WTC11 (cell line): ENCODE measurements around the gene CALML4. TPM values are rescaled to one million over a fixed set of nuclear protein-coding genes. Genes with fewer than 3 reads are reported as not detected.

ENCODE experiments used
- ATAC-seq: fragments of 200-7000 bp; cut with Tn5 transposase; 2 replicates; pipeline ENCODE4 v1.10.0; 2021; ENCODE audit warnings: mild to moderate bottlenecking, moderate library complexity
- CTCF ChIA-PET: fragments of 300-600 bp; sonication (Branson Sonifier 250); formaldehyde crosslinking; loops from one replicate; lab custom pipeline; 2021; ENCODE audit warnings: antibody characterized with exemption; lab: Charles Lee
- POLR2A ChIA-PET: fragments of 350-600 bp; sonication (Branson Sonifier 250); formaldehyde crosslinking; loops from one replicate; lab custom pipeline; 2021; ENCODE audit warnings: antibody characterized with exemption; lab: Charles Lee
- DNase-seq: peaks from one replicate; pipeline ENCODE4 v3.0.0; 2021; ENCODE audit warnings: low spot score
- H3K27ac Mint-ChIP-seq: 2 replicates; pipeline ENCODE4 v1.8.0; 2021; ENCODE audit warnings: mixed read lengths
- H3K27me3 Mint-ChIP-seq: 2 replicates; pipeline ENCODE4 v1.8.0; 2021; ENCODE audit warnings: low read depth, mild to moderate bottlenecking, moderate library complexity, mixed read lengths
- H3K36me3 Mint-ChIP-seq: 2 replicates; pipeline ENCODE4 v1.8.0; 2021; ENCODE audit warnings: mixed read lengths
- H3K4me1 Mint-ChIP-seq: 2 replicates; pipeline ENCODE4 v1.8.0; 2022; ENCODE audit warnings: mixed read lengths
- H3K4me3 Mint-ChIP-seq: 2 replicates; pipeline ENCODE4 v1.8.0; 2021; ENCODE audit warnings: mild to moderate bottlenecking, moderate library complexity, mixed read lengths
- H3K9me3 Mint-ChIP-seq: 2 replicates; pipeline ENCODE4 v1.8.0; 2021; ENCODE audit warnings: mixed read lengths
- ATF2 ChIP-seq: sonication (generic); formaldehyde crosslinking; IDR thresholded peaks from 2 replicates; pipeline ENCODE4 v1.8.1; 2022; ENCODE audit warnings: low read depth, missing genetic modification reagents, borderline replicate concordance
- CREB1 ChIP-seq: sonication (generic); formaldehyde crosslinking; IDR thresholded peaks from 2 replicates; pipeline ENCODE4 v1.8.0; 2023; ENCODE audit warnings: mild to moderate bottlenecking, missing genetic modification reagents
- CREM ChIP-seq: sonication (generic); formaldehyde crosslinking; IDR thresholded peaks from 2 replicates; pipeline ENCODE4 v1.8.1; 2022; ENCODE audit warnings: mild to moderate bottlenecking, missing genetic modification reagents, moderate library complexity
- CTCF ChIP-seq: fragments of 200-600 bp; IDR thresholded peaks from 2 replicates; pipeline ENCODE4 v1.8.0; 2022; ENCODE audit warnings: antibody characterized with exemption
- E2F5 ChIP-seq: sonication (generic); formaldehyde crosslinking; IDR thresholded peaks from 2 replicates; pipeline ENCODE4 v1.8.1; 2022; ENCODE audit warnings: mild to moderate bottlenecking, moderate library complexity, missing genetic modification reagents
- ESRRA ChIP-seq: sonication (generic); formaldehyde crosslinking; IDR thresholded peaks from 2 replicates; pipeline ENCODE4 v1.8.1; 2022; ENCODE audit warnings: mild to moderate bottlenecking, missing genetic modification reagents, borderline replicate concordance
- FOXJ3 ChIP-seq: sonication (generic); formaldehyde crosslinking; IDR thresholded peaks from 2 replicates; pipeline ENCODE4 v1.9.0; 2021; ENCODE audit warnings: missing genetic modification reagents, mild to moderate bottlenecking, borderline replicate concordance
- HMGXB4 ChIP-seq: sonication (generic); formaldehyde crosslinking; IDR thresholded peaks from 2 replicates; pipeline ENCODE4 v1.8.1; 2023; ENCODE audit warnings: mild to moderate bottlenecking, moderate library complexity, missing genetic modification reagents
- IRF2 ChIP-seq: sonication (generic); formaldehyde crosslinking; IDR thresholded peaks from 2 replicates; pipeline ENCODE4 v1.8.0; 2022; ENCODE audit warnings: low read depth, missing genetic modification reagents, borderline replicate concordance
- NR3C1 ChIP-seq: sonication (generic); formaldehyde crosslinking; conservative IDR thresholded peaks from 2 replicates; pipeline ENCODE4 v1.8.1; 2023; ENCODE audit warnings: low read depth, mild to moderate bottlenecking, missing genetic modification reagents
- OVOL2 ChIP-seq: fragments of 250-450 bp; sonication (Bioruptor Pico); IDR thresholded peaks from 2 replicates; pipeline ENCODE4 v1.9.0; 2021; ENCODE audit warnings: mild to moderate bottlenecking, borderline replicate concordance
- PREB ChIP-seq: sonication (generic); formaldehyde crosslinking; IDR thresholded peaks from 2 replicates; pipeline ENCODE4 v1.8.1; 2022; ENCODE audit warnings: mild to moderate bottlenecking, missing genetic modification reagents, moderate library complexity, borderline replicate concordance
- SOX15 ChIP-seq: fragments of 250-450 bp; sonication (Bioruptor Pico); IDR thresholded peaks from 2 replicates; pipeline ENCODE4 v1.9.0; 2021; ENCODE audit warnings: mild to moderate bottlenecking
- TEAD4 ChIP-seq: sonication (generic); formaldehyde crosslinking; IDR thresholded peaks from 2 replicates; pipeline ENCODE4 v1.8.0; 2022; ENCODE audit warnings: mild to moderate bottlenecking, missing genetic modification reagents
- ZNF121 ChIP-seq: sonication (generic); formaldehyde crosslinking; IDR thresholded peaks from 2 replicates; pipeline ENCODE4 v1.8.0; 2023; ENCODE audit warnings: missing genetic modification reagents
- ZNF317 ChIP-seq: sonication (generic); formaldehyde crosslinking; IDR thresholded peaks from 2 replicates; pipeline ENCODE4 v1.8.1; 2023; ENCODE audit warnings: low read depth, mild to moderate bottlenecking, moderate library complexity, missing genetic modification reagents, borderline replicate concordance
- total RNA-seq: library from RNA; stranded (reverse); gene quantifications from 3 replicates; pipeline ENCODE4 v1.2.3, GENCODE V29; 2021
- TF ChIP-seq, protein P1 (sequence below): sonication (generic); formaldehyde crosslinking; IDR thresholded peaks from 2 replicates; pipeline ENCODE4 v1.8.0; 2022; ENCODE audit warnings: mild to moderate bottlenecking, missing genetic modification reagents
- TF ChIP-seq, protein P2 (sequence below): fragments of 250-450 bp; sonication (Bioruptor Pico); IDR thresholded peaks from 2 replicates; pipeline ENCODE4 v1.9.0; 2021; ENCODE audit warnings: mild to moderate bottlenecking, borderline replicate concordance

CALML4 gene
- total RNA-seq, 1 experiment from 2014 or later, result 9.8 TPM

DNA sequence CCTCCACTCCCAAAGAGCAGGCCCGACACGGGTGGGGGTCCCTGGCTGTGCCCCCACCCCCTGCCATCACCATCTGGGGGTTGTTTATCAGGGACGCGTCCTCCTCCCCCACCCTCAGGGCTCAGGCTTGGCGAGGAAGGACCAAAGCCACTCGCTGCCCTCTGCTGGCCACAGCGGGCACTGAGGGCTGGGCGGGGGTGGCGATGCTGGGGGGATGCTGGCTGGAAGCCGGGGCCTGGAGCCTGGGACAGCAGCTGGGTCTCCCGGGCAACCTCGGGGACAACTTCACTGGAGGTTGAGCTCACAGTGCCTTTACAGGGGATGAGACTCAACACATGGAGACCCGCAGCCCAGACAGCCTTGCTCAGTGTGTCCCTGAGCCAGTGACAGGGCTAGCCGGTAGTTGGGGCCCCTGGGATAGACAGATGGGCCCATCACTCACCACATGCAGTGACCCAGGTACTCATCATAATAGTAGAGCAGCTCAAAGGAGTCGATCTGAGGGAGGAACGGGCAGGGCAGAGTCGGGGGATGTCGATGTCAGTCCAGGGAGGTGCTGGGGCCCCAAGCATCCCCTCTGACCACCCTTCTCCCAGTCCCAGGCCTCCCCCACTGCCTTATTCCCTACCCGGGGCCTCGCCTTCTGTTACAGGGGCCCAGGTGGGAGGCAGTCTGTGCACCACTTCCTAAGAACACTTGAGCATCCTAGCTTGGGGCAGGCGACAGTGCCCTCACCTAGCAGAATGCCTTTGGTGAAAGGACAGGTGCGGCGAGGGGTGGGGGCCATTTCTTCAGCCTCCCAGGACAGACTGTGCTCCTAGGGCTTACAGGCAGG lies 5.9 kb upstream of the CALML4 start (continued):
- no peak for TF ChIP-seq PREB
- TF ChIP-seq HMGXB4 (CRISPR knock-in tag), result 0 out of 2 replicates have a peak, but pooled peaks have one; percentile 56
- TF ChIP-seq CREM (CRISPR knock-in tag), result no peak
- TF ChIP-seq CTCF, result peak; percentile 75

- ChIA-PET CTCF (interaction anchor here (1.0 to 2.6 kb wide), 12 partner anchors 9 to 347 kb away, joined by 3 to 38 read pairs (median 9); partner anchors contain the start of gene CLN6), POLR2A (interaction anchor here (0.7 to 1.0 kb wide), 2 partner anchors 14 to 22 kb away, joined by 3 to 4 read pairs; no protein-coding TSS in a partner anchor)
- no peak for ATAC-seq
- Mint-ChIP-seq H3K4me3 (no peak overlapping the region), H3K4me1 (peaks cover 23% of the 10 kb centered on the region), H3K27ac (no peak overlapping the region), H3K36me3 (peaks cover 4% of the 10 kb centered on the region; the same call in 1 of the 2 replicates), H3K9me3 (no peaks in the 10 kb centered on the region), H3K27me3 (no peaks in the 10 kb centered on the region)
- DNase-seq, result no peak
- TF ChIP-seq, protein P1, sequence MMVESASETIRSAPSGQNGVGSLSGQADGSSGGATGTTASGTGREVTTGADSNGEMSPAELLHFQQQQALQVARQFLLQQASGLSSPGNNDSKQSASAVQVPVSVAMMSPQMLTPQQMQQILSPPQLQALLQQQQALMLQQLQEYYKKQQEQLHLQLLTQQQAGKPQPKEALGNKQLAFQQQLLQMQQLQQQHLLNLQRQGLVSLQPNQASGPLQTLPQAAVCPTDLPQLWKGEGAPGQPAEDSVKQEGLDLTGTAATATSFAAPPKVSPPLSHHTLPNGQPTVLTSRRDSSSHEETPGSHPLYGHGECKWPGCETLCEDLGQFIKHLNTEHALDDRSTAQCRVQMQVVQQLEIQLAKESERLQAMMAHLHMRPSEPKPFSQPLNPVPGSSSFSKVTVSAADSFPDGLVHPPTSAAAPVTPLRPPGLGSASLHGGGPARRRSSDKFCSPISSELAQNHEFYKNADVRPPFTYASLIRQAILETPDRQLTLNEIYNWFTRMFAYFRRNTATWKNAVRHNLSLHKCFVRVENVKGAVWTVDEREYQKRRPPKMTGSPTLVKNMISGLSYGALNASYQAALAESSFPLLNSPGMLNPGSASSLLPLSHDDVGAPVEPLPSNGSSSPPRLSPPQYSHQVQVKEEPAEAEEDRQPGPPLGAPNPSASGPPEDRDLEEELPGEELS (CRISPR knock-in tag), result no peak
- TF ChIP-seq ATF2 (CRISPR knock-in tag) (no peak), FOXJ3 (CRISPR knock-in tag) (no peak), IRF2 (no peak), E2F5 (CRISPR knock-in tag) (no peak), TEAD4 (CRISPR knock-in tag) (no peak), SOX15 (no peak), NR3C1 (no peak), OVOL2 (CRISPR knock-in tag) (no peak), ZNF121 (no peak), ZNF317 (CRISPR knock-in tag) (no peak), ESRRA (CRISPR knock-in tag) (no peak), CREB1 (no peak)
- TF ChIP-seq, protein P2, sequence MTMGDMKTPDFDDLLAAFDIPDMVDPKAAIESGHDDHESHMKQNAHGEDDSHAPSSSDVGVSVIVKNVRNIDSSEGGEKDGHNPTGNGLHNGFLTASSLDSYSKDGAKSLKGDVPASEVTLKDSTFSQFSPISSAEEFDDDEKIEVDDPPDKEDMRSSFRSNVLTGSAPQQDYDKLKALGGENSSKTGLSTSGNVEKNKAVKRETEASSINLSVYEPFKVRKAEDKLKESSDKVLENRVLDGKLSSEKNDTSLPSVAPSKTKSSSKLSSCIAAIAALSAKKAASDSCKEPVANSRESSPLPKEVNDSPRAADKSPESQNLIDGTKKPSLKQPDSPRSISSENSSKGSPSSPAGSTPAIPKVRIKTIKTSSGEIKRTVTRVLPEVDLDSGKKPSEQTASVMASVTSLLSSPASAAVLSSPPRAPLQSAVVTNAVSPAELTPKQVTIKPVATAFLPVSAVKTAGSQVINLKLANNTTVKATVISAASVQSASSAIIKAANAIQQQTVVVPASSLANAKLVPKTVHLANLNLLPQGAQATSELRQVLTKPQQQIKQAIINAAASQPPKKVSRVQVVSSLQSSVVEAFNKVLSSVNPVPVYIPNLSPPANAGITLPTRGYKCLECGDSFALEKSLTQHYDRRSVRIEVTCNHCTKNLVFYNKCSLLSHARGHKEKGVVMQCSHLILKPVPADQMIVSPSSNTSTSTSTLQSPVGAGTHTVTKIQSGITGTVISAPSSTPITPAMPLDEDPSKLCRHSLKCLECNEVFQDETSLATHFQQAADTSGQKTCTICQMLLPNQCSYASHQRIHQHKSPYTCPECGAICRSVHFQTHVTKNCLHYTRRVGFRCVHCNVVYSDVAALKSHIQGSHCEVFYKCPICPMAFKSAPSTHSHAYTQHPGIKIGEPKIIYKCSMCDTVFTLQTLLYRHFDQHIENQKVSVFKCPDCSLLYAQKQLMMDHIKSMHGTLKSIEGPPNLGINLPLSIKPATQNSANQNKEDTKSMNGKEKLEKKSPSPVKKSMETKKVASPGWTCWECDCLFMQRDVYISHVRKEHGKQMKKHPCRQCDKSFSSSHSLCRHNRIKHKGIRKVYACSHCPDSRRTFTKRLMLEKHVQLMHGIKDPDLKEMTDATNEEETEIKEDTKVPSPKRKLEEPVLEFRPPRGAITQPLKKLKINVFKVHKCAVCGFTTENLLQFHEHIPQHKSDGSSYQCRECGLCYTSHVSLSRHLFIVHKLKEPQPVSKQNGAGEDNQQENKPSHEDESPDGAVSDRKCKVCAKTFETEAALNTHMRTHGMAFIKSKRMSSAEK (CRISPR knock-in tag), result no peak
Observed at GRCh38 chr15:68210409-68210756, 5.3 kb upstream of the CALML4 start.
